Activated CD4-positive, CD25-positive, alpha-beta regulatory T cell treated with anti-CD3 and anti-CD28 coated beads, Interleukin-2, amount 50 U/mL, for 24 hours (primary cell): ENCODE measurements around the gene TPRKB.
A peak's percentile ranks its signal among the peaks of the same experiment; 100 is the strongest.
"Not testable (repeated sequence)": the region's sequence is repeated elsewhere in the genome, so short reads cannot be mapped to it uniquely, and the experiment has no call there.

ENCODE experiments used
- ATAC-seq, 2 donors: fragments of 150-1000 bp; cut with Tn5 transposase; one replicate each; pipeline ENCODE4 v1.10.0; 2021; ENCODE audit warnings: mild to moderate bottlenecking in 1 of 2, moderate library complexity in 1 of 2

The TPRKB gene

DNA sequence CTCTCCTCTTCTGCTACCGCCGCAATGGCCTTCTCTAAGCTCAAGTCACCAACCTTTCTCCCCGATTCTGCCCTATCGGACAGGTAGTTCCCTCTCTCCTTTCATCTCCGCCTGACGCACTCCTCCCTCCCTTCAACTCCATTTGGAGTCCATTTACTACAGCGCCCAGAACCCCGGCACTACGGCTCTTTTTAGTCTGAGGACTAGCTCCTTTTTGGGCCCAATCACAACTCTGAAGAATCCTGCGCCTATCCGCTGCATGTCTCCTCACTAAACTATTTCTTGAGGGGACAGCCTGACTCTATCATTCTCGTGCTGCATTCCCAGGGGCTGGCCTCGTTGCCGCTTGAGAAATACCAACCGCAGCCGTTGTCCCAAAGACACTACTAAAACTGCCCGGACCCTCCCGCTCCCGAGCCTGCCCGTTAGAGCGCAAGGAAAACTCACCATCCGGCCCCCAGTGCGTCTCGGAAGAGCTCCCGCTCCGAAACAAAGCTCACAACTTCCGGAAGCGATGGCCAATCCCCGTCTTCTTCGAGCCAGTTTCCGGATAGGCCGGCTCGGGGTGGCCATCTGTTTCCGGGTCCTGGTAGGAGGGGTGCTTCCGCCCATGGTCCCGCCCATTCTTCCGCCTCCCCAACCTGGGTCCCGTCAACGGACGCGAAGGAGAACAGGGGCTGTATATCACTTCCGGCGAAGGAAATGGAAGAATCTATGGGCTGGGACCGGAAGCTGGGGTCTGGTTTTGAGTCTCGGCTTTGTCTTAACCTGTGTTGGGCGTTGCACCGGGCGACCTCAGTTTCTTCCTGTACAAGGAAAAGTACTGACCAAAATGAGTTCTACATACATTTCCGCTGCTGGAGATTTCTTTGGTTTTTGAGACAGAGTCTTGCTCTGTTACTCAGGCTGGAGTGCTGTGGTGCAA is at the start of gene TPRKB:
Gene TPRKB, minus strand, starts transcription at position 491 of the 925 bp plus-strand sequence. CDS start 2,776 bp downstream, outside the sequence.
- ATAC-seq = peak; percentile 99

DNA sequence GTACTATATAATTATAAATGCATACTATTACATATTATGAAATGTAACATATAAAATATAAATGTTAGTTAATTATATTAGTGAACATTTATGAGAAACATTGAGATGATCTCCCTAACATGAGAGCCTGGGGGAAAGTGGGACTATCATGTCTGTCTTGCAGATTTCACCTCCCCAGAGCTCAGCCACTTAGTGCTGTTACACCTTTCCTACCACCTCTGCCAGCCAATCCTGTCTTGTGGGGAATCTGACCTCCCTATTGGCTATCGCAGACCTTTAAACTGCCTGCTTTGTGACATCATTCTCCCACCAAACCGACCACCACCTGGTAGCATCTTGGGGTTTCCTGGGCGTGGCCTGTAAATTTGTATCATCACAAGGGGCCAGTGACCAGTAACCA is 46.7 kb upstream of the TPRKB start, which contains the start of gene C2orf78:
Gene C2orf78, plus strand, starts transcription at position 301 of the 400 bp plus-strand sequence. CDS start 127 bp downstream, outside the sequence.
- not testable (repeated sequence) for ATAC-seq

DNA sequence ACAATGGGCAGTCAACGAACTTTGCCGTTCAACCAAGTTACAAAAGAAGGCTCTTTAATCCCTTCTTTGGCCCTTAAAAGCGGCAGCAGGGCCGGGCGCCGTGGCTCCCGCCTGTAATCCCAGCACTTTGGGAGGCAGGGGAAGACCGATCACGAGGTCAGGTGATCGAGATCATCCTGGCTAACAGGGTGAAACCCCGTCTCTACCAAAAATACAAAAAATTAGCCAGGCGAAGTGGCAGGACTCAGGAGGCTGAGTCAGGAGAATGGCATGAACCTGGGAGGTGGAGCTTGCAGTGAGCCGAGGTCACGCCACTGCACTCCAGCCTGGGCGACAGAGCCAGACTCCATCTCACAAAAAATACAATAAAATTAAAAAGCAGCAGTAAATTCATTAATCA is 46.3 kb upstream of the TPRKB start:
- ATAC-seq = not testable (repeated sequence)

DNA sequence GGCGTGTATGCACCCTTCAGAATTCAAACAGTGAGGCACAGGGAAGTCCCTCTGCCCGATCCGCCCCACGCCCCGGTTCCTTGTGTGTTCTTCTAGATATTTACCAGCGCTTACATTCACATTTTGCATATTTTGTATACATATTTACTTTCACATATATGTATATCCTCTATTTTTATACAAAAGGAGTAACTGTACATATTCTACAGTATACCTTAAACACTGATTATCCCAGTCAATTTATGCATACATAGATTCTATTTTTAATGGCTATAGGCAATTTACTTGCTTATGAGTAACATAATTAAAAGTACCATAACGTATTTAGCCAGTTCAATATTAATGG is 43.1 kb upstream of the TPRKB start:
- no peak for ATAC-seq

DNA sequence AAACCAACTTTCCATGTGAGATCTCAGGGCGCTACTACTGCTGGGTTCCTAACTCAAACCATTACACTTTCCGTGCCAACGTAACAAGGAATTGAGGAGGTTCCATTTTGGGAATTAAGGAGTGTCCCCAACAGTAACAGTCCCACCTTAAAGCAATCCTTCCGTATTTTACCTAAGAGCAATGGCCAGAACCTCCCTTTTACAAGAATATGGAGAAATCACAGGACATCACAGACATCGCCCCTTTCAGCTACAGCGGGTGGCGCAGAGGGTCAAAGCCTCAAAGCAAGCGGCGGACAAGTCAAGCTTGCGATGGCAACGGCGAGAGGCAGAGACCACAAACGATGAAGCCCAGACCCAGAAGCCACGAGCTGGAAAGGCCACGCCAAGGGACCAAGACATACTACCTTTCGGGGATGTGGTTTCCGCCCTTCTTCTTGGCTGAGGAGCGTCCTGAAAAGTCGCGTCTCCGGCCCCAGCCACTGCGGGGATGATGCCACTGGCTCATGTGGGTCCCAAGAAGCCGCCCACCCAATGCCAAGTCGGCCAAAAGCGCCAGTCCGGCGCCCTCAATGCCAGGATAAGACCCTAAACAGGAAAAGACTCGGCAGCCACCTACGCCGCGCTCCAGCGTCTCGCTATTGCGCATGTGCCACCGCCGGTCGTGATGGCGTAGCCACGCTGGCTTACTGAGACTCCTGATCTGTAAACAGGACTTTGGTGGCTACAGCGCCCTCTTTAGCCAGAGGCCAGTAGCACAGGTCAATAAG is 42.5 kb upstream of the TPRKB start, which contains the start of gene DUSP11:
Gene DUSP11, minus strand, starts transcription at position 637 of the 770 bp plus-strand sequence. Its CDS starts 129 bp downstream, at position 508.
- peak; percentile 99 for ATAC-seq

DNA sequence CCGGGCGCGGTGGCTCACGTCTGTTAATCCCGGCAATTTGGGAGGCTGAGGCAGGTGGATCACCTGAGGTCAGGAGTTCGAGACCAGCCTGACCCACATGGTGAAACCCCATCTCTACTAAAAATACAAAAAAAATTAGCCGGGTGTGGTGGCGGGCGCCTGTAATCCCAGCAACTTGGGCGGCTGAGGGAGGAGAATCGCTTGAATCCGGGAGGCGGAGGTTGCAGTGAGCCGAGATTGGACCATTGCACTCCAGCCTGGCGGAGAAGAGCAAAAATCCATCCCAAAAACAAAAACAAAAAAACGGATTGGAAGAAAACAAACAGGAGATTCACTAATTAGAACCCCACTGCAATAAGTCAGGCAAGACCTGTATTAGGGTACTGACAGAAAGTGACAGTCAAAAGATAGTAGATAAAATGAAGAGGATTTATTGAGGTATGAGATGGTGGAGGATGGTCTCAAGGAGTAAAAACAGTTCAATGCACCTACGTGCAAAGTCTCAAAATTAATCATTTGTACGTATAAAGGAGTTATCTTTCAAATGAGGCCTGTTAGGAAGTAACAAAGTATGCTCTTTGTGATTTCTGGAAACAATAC is 41.8 kb upstream of the TPRKB start:
- ATAC-seq = not testable (repeated sequence)

DNA sequence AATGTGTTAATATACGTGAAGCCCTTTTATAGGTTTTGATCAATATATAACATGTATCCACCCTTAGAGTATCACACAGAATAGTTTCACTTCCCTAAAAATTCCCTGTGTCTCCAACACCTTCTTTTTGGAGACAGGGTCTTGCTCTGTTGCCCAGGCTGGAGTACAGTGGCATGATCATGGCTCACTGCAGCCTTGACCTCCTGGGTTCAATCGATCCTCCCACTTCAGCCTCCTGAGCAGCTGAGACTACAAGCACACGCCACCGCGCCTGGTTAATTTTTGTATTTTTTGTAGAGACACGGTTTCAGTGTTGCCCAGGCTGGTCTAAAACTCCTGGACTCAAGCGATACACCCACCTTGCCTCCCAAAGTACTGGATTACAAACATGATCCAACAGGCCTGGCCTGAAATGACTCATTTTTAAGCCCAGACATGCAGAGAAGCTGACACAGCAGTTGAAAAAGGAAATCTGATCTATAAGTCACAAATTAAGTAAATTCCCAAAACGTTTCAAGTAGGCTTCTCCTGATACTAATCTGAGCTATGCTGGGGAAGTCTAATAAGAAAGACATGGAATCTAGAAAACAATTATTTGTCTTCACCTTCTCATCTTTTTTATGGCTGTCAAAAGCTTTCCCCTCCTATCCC is 39.8 kb upstream of the TPRKB start:
- ATAC-seq = no peak

DNA sequence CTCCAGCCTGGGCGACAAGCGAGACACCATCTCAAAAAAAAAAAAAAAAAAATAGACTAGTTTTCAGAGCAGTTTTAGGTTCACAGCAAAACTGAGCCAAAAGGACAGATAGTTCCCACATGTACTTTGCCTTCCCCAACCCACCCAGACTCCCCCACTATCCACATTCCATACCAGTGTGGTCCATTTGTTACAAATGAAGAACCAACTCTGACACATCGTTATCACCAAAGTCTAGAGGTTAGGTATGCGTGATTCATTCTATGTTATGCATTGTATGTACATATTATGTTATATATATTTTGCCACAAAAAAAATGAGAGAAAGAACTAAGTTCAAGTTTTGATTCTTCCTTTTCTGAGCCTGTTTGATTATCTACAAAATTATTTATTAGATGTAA is 39.2 kb upstream of the TPRKB start:
- ATAC-seq = no peak

DNA sequence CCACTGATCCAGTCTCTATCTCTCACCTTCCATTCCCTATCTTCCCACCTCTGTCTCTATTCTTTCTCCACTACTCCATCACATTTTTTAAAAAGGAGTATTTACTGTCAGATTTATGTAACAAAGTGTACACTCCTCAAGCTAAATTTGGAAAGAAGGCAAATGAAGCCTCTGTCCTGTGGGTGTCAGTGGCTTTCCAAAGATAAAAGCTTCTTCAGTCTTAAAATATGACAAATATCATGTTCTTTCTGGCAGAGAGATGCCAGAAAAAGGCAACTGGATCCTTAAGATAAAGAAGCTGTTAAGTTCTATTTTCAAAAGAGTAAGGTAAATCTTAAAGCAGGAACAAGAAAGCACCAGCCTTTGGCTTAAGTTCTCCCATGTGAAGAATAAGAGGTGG is 35.7 kb upstream of the TPRKB start:
- no peak for ATAC-seq

DNA sequence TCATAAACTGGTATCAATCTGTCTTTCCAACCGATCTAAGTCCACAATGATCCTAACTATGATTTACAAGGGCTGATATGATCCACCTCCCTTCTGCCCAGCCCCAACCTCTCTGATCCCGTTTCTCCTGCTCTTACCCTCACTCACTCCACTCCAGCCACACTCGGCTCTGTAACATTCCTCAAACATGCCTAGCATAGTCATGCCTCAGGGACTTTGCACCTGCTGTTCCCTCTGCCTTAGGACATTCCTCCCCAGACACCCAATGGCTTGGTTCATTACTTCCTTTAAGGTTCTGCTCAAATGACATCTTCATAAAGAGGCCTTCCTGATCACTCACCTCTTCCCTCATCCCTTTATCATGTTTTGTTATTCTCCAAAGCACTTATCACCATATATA is 33.6 kb upstream of the TPRKB start:
- no peak for ATAC-seq

DNA sequence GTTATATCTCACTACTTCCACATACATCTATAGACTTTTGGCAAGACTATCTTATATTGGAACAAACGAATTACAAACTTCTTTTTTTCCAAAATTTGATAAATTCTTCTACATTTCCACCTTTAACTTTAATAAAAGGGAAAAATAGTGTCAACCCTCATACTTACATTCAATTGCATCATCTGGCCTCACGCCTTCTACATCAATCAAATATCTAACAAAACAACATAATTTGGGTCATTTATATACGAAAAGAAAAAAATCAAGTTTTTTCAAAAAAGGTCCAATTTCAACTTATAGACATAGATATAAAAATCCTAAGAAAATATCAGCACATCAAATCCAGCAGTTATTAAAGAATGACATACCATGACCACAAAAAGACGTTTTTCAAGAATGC is 29.8 kb upstream of the TPRKB start:
- ATAC-seq = no peak

DNA sequence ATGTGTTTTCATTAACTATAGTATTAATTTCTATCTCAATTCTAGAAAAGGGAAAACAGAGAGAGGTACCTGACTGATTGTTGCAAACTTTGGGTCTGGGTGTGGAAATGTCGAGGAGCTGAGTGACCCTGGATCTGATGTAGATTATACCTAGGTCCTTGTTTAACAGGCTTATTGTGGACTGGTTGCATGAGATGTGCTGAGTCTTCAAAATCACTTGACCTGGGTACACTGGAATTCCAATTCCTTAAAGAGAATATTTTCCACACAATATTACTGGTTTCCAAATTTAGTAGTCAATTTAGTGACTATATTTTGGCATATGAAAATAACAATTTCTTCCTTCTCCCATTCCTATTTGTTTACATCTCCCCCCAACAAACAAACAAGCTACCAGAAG is 29.2 kb upstream of the TPRKB start:
- no peak for ATAC-seq

DNA sequence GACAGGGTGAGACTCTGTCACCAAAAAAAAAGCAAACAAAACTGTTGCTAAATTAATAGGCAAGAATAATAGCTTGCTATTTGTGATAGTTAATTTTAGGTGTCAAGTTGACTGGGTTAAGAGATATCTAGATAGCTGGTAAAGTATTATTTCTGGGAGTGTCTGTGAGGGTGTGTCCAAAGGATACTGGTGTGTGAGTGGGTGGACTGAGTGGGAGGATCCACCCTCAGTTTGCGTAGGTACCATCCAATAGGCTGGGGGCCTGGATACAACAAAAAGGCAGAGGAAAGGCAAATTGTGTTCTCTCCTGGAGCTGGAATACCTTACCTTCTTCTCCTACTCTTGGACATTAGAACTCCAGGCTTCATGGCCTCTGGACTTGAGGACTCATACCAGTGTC is 27.8 kb upstream of the TPRKB start:
- ATAC-seq = no peak

DNA sequence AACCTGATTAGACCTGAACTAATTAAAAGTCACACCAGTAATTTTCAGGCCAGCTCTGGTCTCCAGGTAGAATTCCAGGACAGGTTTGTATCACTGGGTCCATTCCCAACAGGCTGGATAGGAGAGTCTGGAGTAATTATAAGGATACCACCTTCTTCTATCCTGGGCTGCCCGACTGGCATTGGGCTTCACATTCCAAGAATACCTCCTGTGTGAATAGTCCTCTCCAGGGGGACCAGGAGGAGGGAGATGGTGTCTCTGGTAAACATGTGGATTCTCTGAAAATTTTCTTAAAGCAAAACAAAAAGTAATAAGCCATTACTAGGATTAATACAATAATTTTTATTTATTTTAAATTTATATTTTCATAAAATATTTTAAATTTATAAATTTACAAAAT is 25.4 kb upstream of the TPRKB start:
- no peak for ATAC-seq

DNA sequence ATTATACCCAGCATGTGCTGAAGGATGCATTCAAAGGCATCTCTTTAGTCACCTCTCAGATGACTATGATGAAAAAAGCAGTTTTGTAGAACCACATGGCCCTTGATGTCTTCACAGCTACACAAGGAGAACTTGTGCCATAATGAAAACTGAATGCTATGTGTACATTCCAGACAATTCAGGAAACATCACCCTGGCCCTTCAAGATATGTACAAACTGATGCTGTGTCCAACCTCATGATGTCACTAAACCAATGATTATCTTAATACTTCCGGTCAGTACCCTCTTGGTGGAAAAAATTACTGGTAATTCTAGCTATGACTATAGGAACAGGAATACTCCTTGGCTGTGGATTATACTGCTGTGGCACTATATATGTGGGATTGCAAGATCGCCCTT is 22.8 kb upstream of the TPRKB start:
- ATAC-seq = no peak

DNA sequence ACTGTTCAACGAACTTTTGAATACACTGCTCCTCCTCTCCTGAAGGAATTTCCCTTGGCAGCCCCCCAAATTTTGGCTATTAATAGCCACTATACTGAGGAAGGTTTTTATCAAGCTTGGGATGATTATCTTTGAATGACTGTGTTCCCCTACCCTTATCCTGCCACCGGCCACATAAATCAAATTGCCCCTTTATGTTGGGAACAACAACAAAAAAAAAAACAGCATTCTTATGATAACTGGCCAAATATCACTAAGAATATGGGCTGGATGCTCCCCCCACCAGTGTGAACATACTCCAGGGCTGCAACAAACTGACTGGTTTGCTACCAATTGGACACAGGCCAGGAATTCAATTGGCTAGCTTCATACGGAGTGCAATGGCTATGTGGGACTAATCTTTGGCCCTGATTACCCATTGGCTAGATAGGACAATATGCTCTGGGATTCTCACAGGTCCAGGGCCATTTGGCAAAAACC is 22.2 kb upstream of the TPRKB start:
- ATAC-seq = no peak

DNA sequence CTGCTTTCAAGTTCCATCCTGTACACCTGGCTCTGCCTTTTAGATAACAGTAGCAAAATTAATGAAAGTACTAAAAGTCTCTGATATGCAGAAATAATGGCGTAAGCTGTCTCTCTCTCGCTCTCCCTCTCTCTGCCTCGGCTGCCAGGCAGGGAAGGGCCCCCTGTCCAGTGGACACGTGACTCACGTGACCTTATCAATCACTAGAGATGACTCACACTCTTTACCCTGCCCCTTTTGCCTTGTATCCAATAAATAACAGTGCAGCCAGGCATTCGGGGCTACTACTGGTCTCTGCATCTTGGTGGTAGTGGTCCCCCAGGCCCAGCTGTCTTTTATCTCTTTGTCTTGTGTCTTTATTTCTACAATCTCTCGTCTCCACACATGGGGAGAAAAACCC is 17.2 kb upstream of the TPRKB start:
- ATAC-seq = not testable (repeated sequence)

DNA sequence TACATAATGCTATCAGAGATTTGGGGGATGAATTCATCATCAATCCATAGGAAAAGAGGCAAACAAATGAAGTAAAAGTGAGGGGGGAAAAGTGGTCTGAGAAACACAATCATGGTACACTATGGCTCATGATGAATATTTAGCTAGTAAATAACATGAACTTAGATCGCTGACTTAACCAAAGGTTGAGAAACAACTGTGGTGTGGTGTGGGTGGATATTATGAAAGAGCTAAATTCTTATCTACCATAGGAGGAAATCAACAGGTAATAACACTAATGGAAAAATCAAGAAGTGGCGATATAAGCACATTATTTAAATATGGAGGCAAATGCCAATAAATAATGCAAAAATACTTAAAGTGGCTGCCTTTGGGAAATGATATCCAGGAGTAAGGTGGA is 12.2 kb upstream of the TPRKB start:
- no peak for ATAC-seq

DNA sequence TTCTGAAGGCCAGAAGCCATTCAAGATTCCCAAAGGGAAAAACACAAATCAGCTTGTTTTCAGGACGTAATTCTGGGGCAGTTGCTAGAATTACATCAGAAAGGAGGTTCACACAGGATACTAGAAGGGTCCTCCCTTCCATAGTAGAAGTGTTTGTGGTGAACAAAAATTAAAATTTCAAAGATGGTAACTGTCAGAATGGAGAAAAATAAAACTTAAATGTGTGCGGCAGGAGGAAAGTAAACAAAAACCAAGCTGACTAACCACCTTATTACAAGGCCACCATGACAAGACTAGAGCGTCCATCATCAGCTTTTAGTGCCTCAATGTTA is 9.7 kb upstream of the TPRKB start:
- no peak for ATAC-seq

DNA sequence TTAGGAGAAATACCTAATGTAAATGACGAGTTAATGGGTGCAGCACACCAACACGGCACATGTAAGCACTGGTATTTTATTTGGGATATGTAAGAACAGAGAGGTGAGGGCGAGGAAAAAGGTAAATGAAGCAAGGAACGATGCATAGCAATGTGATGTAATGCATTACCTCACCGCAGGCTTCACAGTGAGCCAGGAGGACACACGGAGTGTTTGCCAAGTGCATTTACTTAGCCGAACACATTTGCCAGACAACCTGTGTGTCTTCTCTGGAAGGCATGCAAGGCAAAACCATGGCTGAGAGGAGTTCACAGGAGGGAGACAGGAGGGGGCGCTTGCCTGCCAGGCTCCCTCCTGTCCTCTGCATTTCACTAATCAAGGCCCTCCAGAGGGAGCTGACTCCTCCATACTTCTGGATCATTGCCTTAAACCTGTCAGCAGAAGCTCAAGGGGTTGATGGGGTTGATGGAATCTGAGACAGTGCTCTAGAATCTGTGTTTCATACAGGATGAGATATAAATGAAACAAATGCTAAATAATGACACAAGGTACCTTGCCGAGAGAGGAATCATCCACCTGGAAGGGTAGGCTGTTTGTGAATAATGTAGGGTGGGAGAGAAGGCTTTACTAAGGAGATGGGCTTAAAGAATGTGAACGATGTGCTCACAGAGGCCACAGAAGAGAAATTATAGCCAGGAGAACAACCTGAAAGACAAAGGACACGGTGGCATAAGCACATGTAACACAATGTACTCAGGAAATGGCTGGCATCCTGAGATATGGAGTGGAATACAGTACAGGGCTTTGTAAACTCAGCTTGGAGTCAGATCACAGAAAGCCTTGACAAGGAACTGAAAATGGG is 9.1 kb upstream of the TPRKB start:
- no peak for ATAC-seq

DNA sequence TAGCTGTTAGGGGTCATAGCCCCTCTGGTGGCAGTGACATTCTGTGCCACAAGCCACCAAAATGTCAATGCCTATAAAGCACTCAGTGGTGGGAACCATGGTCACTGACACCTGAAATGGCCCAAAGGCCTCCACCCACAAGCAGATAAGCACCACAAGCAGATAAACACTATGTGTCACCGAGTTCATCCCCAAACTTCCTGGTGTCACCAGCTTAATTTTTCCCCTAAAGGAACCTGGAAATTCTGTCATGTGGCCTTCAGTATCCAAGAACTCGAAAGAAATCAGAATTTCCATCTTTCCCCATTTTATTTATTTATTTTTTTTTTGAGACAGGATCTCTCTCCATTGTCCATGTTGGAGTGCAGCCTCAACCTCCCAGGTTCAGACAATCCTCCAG is 3.6 kb upstream of the TPRKB start:
- ATAC-seq = no peak

DNA sequence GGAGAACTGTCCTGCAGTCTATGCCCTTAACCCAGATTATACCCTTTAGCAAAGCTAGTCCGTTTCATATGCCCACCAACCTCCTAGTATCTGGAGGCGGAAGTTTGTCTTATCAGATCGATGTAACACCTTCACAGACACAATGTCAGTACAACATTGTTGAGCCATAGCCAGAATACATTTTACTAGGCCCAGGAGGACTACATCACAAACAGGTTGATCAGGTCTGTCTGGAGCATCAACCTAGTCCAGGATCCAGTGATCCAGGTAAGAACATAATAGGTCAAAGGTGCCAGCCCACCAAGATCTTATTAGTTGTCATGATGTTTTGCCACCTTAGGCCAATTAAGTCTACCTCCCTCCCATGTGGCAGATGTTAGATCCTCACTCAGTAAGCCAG is 2.0 kb upstream of the TPRKB start:
- ATAC-seq = no peak
